Activated CD8-positive, alpha-beta T cell treated with anti-CD3 and anti-CD28 coated beads for 36 hours (primary cell): ENCODE results near the gene PRDM11. TPM values are rescaled to one million over a fixed set of nuclear protein-coding genes. Genes with fewer than 3 reads are reported as not detected.

ENCODE experiments used
- ATAC-seq: fragments of 200-7000 bp; cut with Tn5 transposase; one replicate; pipeline ENCODE4 v1.10.0; 2021; ENCODE audit warnings: mild to moderate bottlenecking, moderate library complexity
- CTCF ChIA-PET: fragments of 350-600 bp; sonication (Branson Sonifier 250); formaldehyde crosslinking; loops from one replicate; lab custom pipeline; 2021; ENCODE audit warnings: antibody characterized with exemption; lab: Charles Lee
- POLR2A ChIA-PET: fragments of 350-600 bp; sonication (Branson Sonifier 250); formaldehyde crosslinking; loops from one replicate; lab custom pipeline; 2021; ENCODE audit warnings: antibody characterized with exemption; lab: Charles Lee
- DNase-seq: peaks from one replicate; pipeline ENCODE4 v3.0.0-alpha.2; 2020
- H3K27ac Mint-ChIP-seq: one replicate; pipeline ENCODE4 v1.8.0; 2021; ENCODE audit warnings: mild to moderate bottlenecking, mixed read lengths
- H3K27me3 Mint-ChIP-seq: one replicate; pipeline ENCODE4 v1.8.0; 2021; ENCODE audit warnings: mixed read lengths
- H3K36me3 Mint-ChIP-seq: one replicate; pipeline ENCODE4 v1.8.0; 2021; ENCODE audit warnings: low read depth, mixed read lengths
- H3K4me1 Mint-ChIP-seq: one replicate; pipeline ENCODE4 v1.8.0; 2021; ENCODE audit warnings: low read depth, mixed read lengths
- H3K4me3 Mint-ChIP-seq: one replicate; pipeline ENCODE4 v1.8.0; 2021; ENCODE audit warnings: mild to moderate bottlenecking, moderate library complexity, mixed read lengths
- H3K9me3 Mint-ChIP-seq: one replicate; pipeline ENCODE4 v1.8.0; 2021; ENCODE audit warnings: mixed read lengths
- intact Hi-C: fragments of 100-400 bp; cut with micrococcal nuclease; formaldehyde crosslinking; loops from one replicate; pipeline ENCODE4 v1.10.0; 2022
- total RNA-seq, 2 experiments: library from RNA; stranded (reverse); gene quantifications; one replicate each; pipeline ENCODE4 v1.2.3, GENCODE V29; 2021
- TF ChIP-seq, protein P1 (sequence below): fragments of 200-600 bp; IDR thresholded peaks from one replicate; pipeline ENCODE4 v1.8.0; 2022; ENCODE audit warnings: antibody characterized with exemption, mild to moderate bottlenecking

PRDM11 gene
- total RNA-seq, 2 experiments from 2014 or later: 2.6 to 3.5 TPM

DNA sequence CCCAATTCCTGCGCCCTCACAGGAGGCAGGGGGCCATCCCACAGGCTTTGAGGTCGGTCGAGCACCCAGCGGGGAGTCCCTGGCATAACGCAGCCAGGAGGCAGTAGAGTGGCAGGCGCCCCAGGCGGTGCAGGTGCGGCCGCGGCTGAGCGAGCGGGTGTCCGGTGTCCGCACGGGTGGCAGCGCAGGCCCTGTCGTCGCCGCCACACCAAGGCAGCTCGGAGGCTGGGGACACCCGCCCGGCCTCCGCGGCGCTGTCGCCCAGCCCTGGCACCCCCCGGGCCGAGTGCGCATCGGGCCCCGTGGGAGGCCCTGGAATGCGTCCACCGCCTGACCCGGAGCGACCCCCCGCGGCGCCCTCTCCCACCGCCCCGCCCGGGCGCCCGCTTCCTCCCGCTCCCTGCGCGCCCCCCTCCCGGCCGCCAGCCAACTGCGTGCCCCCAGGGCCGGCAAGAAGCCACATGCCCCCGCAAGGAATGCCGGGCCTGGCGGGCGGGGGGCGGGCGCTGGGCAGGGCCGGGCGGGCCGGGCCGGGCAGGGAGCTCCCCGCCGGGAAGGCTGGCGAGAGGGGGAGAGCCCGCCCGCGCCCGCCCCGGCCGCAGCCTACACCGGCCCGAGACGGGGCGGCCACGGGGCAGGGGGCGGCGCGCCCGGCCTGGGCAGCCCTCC, 33.9 kb downstream of the PRDM11 start:
- CTCF ChIA-PET: no interaction called here
- peak overlapping the region; percentile 71 for H3K4me3 Mint-ChIP-seq
- H3K36me3 Mint-ChIP-seq: peaks cover 2% of the 10 kb centered on the region
- ATAC-seq: peak; percentile 55
- POLR2A ChIA-PET: interaction anchor here (0.9 kb wide), 1 partner anchor 44 kb away, joined by 3 read pairs; no protein-coding TSS in a partner anchor
- intact Hi-C loops: no loop called here
- DNase-seq: peak; percentile 42
- H3K4me1 Mint-ChIP-seq: peaks cover 3% of the 10 kb centered on the region
- TF ChIP-seq, protein P1, sequence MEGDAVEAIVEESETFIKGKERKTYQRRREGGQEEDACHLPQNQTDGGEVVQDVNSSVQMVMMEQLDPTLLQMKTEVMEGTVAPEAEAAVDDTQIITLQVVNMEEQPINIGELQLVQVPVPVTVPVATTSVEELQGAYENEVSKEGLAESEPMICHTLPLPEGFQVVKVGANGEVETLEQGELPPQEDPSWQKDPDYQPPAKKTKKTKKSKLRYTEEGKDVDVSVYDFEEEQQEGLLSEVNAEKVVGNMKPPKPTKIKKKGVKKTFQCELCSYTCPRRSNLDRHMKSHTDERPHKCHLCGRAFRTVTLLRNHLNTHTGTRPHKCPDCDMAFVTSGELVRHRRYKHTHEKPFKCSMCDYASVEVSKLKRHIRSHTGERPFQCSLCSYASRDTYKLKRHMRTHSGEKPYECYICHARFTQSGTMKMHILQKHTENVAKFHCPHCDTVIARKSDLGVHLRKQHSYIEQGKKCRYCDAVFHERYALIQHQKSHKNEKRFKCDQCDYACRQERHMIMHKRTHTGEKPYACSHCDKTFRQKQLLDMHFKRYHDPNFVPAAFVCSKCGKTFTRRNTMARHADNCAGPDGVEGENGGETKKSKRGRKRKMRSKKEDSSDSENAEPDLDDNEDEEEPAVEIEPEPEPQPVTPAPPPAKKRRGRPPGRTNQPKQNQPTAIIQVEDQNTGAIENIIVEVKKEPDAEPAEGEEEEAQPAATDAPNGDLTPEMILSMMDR: no peak
- peaks cover 4% of the 10 kb centered on the region for H3K27me3 Mint-ChIP-seq
- no peaks in the 10 kb centered on the region for H3K9me3 Mint-ChIP-seq
- peak overlapping the region; percentile 64 for H3K27ac Mint-ChIP-seq

DNA sequence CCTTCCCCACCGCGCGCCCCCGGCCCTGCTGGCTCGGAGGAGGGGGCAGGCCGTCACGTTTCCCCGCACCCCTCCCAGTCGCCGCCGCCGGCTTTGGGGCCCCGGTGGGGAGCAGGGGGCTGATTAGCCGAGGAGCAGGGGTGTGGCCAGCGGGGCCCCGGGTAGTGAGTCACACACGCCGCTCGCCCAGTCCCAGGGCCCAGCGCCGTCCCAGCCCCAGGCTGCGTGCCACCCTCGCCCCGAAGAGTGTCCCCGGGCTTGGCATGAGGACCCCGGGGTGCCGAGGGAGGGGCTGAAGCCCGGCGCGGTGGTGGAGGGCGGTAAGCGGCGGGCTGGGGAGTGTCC, 34.4 kb downstream of the PRDM11 start:
- ATAC-seq (peak; percentile 97), DNase-seq (peak; percentile 76)
- H3K4me3 Mint-ChIP-seq: no peak overlapping the region
- no peak overlapping the region for H3K27ac Mint-ChIP-seq
- intact Hi-C loops: no loop called here
- peaks cover 2% of the 10 kb centered on the region for H3K36me3 Mint-ChIP-seq
- H3K9me3 Mint-ChIP-seq: no peaks in the 10 kb centered on the region
- peaks cover 3% of the 10 kb centered on the region for H3K4me1 Mint-ChIP-seq
- ChIA-PET POLR2A (interaction anchor here (0.6 to 0.9 kb wide), 2 partner anchors 44 to 1641 kb away, joined by 3 read pairs; no protein-coding TSS in a partner anchor), CTCF (interaction anchor here (1.3 kb wide), 1 partner anchor 53 kb away, joined by 3 read pairs; no protein-coding TSS in a partner anchor)
- TF ChIP-seq, protein P1: no peak
- peaks cover 4% of the 10 kb centered on the region for H3K27me3 Mint-ChIP-seq

DNA sequence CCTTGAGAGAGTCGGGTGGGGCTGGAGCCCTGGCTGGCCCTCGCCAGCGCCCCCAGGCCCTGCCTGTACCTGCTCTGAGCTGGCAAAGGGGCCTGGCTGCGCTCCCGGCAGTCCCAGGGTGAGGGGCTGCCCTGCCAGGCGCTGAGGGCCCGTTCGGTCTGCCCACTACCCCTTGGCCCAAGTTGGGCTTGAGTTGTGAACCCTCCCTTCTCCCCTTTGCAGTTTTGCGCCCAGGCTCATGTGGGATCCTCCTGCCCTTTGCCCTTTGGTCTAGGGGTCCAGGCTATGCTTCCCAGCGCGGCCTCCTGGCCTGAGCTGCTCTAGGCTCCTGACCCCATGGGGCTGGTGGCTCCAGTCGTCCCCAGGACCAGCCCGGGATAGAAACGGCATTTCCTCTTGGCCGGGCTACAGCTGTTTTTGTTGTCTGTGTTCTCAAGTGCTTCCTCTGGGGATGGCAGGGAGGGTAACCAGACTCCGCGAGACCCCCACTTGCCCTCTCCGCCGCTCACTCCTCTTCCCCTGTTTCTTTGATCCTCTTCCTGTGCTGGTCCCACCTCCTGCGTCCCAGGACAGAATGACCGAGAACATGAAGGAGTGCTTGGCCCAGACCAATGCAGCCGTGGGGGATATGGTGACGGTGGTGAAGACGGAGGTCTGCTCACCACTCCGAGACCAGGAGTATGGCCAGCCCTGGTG, 34.9 kb downstream of the PRDM11 start:
- TF ChIP-seq, protein P1: no peak
- H3K4me3 Mint-ChIP-seq: peak overlapping the region; percentile 18
- peaks cover 3% of the 10 kb centered on the region for H3K4me1 Mint-ChIP-seq
- H3K9me3 Mint-ChIP-seq: no peaks in the 10 kb centered on the region
- peaks cover 3% of the 10 kb centered on the region for H3K36me3 Mint-ChIP-seq
- no peak for ATAC-seq
- H3K27me3 Mint-ChIP-seq: peaks cover 4% of the 10 kb centered on the region
- no peak for DNase-seq
- no peak overlapping the region for H3K27ac Mint-ChIP-seq
- ChIA-PET CTCF (interaction anchor here (0.5 to 1.3 kb wide), 2 partner anchors 52 to 103 kb away, joined by 3 read pairs; no protein-coding TSS in a partner anchor), POLR2A (interaction anchor here (0.6 kb wide), 1 partner anchor 1641 kb away, joined by 3 read pairs; no protein-coding TSS in a partner anchor)
- intact Hi-C loops: no loop called here

DNA sequence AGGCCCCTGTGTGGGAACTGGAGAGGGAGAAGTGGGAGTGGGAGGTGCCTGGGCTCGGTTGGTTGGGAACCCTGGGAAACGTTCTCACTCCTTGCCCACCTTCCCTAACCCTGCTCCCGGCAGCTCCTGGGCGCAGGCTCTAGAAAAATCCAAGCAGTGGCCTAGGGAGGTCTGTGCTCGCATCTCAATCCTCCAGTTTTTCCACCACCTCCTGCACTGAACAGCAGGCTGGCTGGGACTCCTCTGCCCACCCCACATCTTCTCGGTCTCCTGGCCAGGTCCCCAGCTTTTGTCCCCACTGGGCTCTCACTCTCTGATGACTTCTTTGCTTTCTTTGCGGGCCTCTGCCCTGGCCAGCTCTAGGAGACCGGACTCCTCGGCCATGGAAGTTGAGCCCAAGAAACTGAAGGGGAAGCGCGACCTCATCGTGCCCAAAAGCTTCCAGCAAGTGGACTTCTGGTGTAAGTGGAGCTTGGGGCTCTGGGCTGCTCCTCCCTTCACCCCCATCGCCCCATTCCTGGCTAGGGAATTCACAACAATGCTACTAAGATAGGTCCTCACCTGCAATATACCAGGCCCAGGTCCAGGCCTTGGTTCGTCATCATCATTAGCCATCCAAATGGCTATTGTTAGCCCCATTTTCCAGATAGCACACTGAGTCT, 35.6 kb downstream of the PRDM11 start:
- peaks cover 3% of the 10 kb centered on the region for H3K4me1 Mint-ChIP-seq
- H3K27ac Mint-ChIP-seq: no peak overlapping the region
- H3K27me3 Mint-ChIP-seq: peaks cover 4% of the 10 kb centered on the region
- intact Hi-C loops: no loop called here
- H3K4me3 Mint-ChIP-seq: no peak overlapping the region
- ATAC-seq (no peak), DNase-seq (no peak)
- no peaks in the 10 kb centered on the region for H3K9me3 Mint-ChIP-seq
- ChIA-PET POLR2A (interaction anchor here (0.7 kb wide), 1 partner anchor 40 kb away, joined by 3 read pairs; no protein-coding TSS in a partner anchor), CTCF (interaction anchor here (0.5 to 1.7 kb wide), 3 partner anchors 13 to 104 kb away, joined by 3 to 5 read pairs (median 3); no protein-coding TSS in a partner anchor)
- H3K36me3 Mint-ChIP-seq: peaks cover 6% of the 10 kb centered on the region
- TF ChIP-seq, protein P1: no peak
